Progenitor cell of endocrine pancreas (in vitro differentiated cells): ENCODE data around the gene SLC4A7. TPM values are rescaled to one million over a fixed set of nuclear protein-coding genes. Genes with fewer than 3 reads are reported as not detected.

Experiments
- DNase-seq: peaks from one replicate; pipeline ENCODE4 v3.0.0; 2021; ENCODE audit warnings: low spot score; ENCODE audit not compliant: unreplicated experiment
- H3K27ac Mint-ChIP-seq: 2 replicates; pipeline ENCODE4 v1.8.0; 2021; ENCODE audit warnings: mild to moderate bottlenecking, moderate library complexity, mixed read lengths
- H3K27me3 Mint-ChIP-seq: 2 replicates; pipeline ENCODE4 v1.8.0; 2021; ENCODE audit warnings: mixed read lengths
- H3K36me3 Mint-ChIP-seq: 2 replicates; pipeline ENCODE4 v1.8.0; 2022; ENCODE audit warnings: mixed read lengths; ENCODE audit not compliant: insufficient read depth
- H3K4me1 Mint-ChIP-seq: 2 replicates; pipeline ENCODE4 v1.8.0; 2021; ENCODE audit warnings: low read depth, mixed read lengths
- H3K4me3 Mint-ChIP-seq: 2 replicates; pipeline ENCODE4 v1.8.0; 2021; ENCODE audit warnings: low read depth, mild to moderate bottlenecking, moderate library complexity, mixed read lengths
- H3K9me3 Mint-ChIP-seq: 2 replicates; pipeline ENCODE4 v1.8.0; 2021; ENCODE audit warnings: low read depth, mixed read lengths
- total RNA-seq: library from RNA; stranded (reverse); gene quantifications from 2 replicates; pipeline ENCODE4 v1.2.1, GENCODE V29; 2021
- TF ChIP-seq, protein P1 (sequence below): fragments of 200-600 bp; sonication (generic); IDR thresholded peaks from one replicate; pipeline ENCODE4 v1.5.0; 2021; ENCODE audit warnings: antibody characterized with exemption, mild to moderate bottlenecking; ENCODE audit not compliant: unreplicated experiment

SLC4A7 gene
- total RNA-seq, 1 donor from 2014 or later = 69.7 TPM

DNA sequence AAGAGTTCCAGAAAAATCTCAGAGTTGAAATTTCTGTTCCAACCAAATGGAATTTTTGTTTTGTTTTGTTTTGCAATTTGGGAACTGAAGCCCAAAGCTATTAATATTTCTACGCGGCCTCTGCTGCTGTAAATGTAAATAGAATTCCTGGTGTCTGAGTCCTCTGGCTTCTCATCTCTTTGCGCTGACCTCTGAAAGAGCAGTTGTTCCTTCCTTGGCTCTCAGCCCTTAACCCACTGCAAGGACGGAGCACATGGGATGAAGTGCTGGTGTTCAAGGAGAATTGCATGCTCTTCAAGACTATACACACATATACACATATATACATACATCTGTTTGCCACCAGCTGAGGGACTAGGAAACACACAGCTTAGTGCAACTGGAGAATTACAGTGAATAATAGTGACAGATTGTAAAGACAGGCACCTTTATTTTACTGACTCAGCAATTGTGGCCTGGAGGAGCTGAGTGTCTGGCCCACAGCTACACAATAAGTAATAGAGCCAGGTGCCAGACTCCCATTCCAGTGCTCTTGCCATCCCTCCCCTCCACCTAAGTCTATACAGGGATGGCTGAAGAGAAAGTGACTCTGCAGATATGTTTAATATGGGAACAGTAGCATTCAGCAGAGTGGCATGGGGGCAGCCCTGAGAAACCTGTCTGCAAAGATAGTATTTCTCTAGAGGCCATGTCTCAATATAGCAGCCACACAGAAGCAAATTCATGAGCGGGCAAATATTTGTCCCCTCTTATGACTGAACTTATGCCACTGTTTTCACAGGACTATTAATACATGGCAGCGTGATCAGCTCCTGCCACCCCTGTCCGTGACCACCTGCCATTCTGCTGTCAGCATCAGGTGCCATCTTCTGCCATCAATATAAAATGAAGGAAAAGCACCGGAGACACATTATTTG is 157.3 kb downstream of the SLC4A7 start:
- no peak overlapping the region for H3K27ac Mint-ChIP-seq
- TF ChIP-seq, protein P1, sequence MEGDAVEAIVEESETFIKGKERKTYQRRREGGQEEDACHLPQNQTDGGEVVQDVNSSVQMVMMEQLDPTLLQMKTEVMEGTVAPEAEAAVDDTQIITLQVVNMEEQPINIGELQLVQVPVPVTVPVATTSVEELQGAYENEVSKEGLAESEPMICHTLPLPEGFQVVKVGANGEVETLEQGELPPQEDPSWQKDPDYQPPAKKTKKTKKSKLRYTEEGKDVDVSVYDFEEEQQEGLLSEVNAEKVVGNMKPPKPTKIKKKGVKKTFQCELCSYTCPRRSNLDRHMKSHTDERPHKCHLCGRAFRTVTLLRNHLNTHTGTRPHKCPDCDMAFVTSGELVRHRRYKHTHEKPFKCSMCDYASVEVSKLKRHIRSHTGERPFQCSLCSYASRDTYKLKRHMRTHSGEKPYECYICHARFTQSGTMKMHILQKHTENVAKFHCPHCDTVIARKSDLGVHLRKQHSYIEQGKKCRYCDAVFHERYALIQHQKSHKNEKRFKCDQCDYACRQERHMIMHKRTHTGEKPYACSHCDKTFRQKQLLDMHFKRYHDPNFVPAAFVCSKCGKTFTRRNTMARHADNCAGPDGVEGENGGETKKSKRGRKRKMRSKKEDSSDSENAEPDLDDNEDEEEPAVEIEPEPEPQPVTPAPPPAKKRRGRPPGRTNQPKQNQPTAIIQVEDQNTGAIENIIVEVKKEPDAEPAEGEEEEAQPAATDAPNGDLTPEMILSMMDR = no peak
- no peaks in the 10 kb centered on the region for H3K36me3 Mint-ChIP-seq

DNA sequence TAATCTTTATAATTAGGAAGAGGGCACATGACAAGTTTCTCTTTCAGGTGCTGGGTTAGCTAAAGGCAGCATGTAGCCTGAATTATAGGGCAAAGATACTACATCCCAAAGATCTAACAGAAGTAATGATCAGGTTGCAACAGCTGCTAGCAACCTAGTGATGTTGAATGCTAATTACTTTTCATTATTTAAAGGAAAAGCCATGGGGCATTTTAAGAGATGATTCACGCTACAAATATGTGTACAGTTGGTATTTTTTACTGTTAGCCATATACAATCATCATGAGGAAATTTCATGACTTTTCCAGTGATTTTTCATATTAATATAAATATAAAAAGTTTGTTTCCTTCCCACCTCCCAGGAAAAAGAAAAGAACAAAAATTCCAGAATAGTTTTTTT is 158.0 kb downstream of the SLC4A7 start:
- no peaks in the 10 kb centered on the region for H3K36me3 Mint-ChIP-seq
- H3K9me3 Mint-ChIP-seq = peaks cover 12% of the 10 kb centered on the region
- no peaks in the 10 kb centered on the region for H3K4me1 Mint-ChIP-seq
- no peaks in the 10 kb centered on the region for H3K27me3 Mint-ChIP-seq
- no peak overlapping the region for H3K27ac Mint-ChIP-seq
- DNase-seq = no peak
- no peak overlapping the region for H3K4me3 Mint-ChIP-seq
- TF ChIP-seq, protein P1 = no peak

More for the DNA sequence above, 157.3 kb downstream of the SLC4A7 start:
- Mint-ChIP-seq H3K27me3 (no peaks in the 10 kb centered on the region), H3K4me3 (no peak overlapping the region), H3K4me1 (no peaks in the 10 kb centered on the region), H3K9me3 (peaks cover 12% of the 10 kb centered on the region)
- DNase-seq = no peak

DNA sequence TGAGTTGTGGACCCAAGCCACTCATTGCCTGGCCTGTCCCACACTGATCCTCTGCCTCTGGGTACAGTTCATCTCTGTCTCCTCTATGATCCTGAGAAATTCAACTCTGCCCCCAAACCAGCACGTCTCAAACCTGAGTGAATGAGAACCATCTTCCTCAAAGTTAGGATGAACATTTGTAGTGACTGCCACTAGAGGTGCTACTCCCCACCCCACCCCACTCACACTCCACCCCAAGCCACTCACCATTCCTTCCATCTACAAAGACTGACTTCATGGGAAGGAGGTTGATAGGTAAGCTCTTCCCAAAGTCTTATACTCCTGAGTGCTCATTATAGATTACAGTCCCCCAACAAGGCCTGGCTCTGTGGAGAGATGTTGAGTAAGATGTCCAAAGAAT is 158.8 kb downstream of the SLC4A7 start:
- Mint-ChIP-seq H3K27me3 (no peaks in the 10 kb centered on the region), H3K36me3 (no peaks in the 10 kb centered on the region), H3K4me3 (no peak overlapping the region), H3K9me3 (peaks cover 12% of the 10 kb centered on the region), H3K27ac (no peak overlapping the region), H3K4me1 (no peaks in the 10 kb centered on the region)
- DNase-seq = no peak
- TF ChIP-seq, protein P1 = no peak

DNA sequence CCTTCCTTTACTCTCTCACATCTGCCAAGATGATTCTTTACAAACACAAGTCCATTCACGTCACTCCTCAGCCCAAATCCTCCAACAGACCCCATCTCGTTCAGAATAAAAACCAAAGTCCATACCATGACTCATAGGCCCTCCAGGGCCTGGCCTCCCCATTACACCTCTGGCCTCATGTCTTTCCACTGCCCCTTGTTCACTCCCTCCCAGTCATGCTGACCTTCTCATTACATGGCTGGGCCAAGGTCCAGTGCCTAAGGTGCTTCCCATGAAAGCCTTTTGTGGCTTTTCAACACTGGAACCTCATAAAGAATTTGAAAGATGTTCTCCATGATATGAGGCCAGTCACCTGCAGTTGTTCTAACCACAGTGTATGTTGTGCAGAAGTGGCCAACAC is 159.5 kb downstream of the SLC4A7 start:
- H3K27me3 Mint-ChIP-seq = no peaks in the 10 kb centered on the region
- no peaks in the 10 kb centered on the region for H3K36me3 Mint-ChIP-seq
- no peaks in the 10 kb centered on the region for H3K4me1 Mint-ChIP-seq

DNA sequence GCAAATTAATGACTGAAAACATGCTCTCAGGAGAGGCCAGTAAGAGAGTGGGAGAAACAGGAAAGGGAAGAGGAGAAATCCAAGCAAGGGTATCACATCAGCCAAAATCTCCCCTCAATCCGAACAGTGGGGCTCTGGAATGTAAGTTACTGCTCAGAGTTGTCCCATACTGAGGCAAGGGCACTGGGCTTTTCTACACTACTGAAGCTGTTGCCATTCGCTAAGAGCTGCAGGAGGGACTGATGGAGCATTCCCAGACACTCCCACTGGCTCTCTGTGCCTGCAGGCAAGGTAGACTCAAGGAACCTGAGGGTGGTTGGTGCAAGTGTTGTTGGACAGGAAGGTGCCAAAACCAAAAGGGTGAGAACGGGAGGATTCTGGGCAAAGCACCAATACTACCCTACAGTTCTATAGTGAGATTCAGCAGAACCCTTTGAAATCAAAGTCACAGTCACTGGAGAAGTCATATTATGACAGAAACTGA is 161.1 kb downstream of the SLC4A7 start:
- Mint-ChIP-seq H3K36me3 (no peaks in the 10 kb centered on the region), H3K27me3 (no peaks in the 10 kb centered on the region), H3K27ac (no peak overlapping the region), H3K9me3 (peaks cover under 1% of the 10 kb centered on the region), H3K4me1 (no peaks in the 10 kb centered on the region), H3K4me3 (no peak overlapping the region)
- TF ChIP-seq, protein P1 = no peak
- no peak for DNase-seq

More for the DNA sequence above, 159.5 kb downstream of the SLC4A7 start:
- no peak for DNase-seq
- H3K9me3 Mint-ChIP-seq = peaks cover 5% of the 10 kb centered on the region
- no peak overlapping the region for H3K27ac Mint-ChIP-seq
- no peak overlapping the region for H3K4me3 Mint-ChIP-seq
- TF ChIP-seq, protein P1 = no peak

Other genes with a start within 250 kb of the SLC4A7 start
- gene NEK10, start 115.0 kb downstream of the SLC4A7 start, total RNA-seq = 2.3 and 3.3 TPM in 2 replicates
- 0.11 TPM in 1 of 2 replicates, not detected in the other for gene EOMES, start 237.9 kb upstream of the SLC4A7 start, total RNA-seq